GM19467 (cell line): ENCODE data around the gene TAS1R1.
"Not testable (repeated sequence)": the region's sequence is repeated elsewhere in the genome, so short reads cannot be mapped to it uniquely, and the experiment has no call there.

ENCODE experiments used
- ATAC-seq: cut with Tn5 transposase; IDR thresholded peaks from one replicate; pipeline ENCODE4 v1.9.1; 2021; ENCODE audit warnings: mild to moderate bottlenecking, moderate library complexity; ENCODE audit not compliant: unreplicated experiment

Gene TAS1R1

DNA sequence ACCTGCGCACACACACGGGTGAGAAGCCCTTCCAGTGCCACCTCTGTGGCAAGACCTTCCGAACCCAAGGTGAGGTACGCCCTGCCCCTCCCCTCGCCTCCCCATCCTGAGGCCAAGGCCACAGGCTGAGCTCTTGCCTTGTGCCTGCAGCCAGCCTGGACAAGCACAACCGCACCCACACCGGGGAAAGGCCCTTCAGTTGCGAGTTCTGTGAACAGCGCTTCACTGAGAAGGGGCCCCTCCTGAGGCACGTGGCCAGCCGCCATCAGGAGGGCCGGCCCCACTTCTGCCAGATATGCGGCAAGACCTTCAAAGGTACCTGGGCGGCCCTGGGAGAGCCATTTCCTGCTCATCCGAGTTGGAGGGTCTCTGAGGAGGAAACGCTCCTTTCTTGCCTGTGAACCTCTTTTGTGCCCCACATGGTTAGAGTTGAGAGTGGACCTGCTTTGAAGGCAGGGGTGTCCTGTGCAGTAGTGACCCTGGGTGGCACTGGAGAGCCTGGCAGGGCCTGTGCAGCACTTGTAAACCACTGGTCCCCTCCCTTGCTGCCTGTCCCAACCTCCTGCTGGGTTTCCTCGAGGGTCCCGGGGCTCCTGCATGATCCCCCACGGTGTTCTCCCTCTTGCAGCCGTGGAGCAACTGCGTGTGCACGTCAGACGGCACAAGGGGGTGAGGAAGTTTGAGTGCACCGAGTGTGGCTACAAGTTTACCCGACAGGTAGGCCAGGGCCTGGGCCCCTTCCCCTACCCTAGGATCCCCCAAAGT is 33.2 kb downstream of the TAS1R1 start:
- no peak for ATAC-seq

DNA sequence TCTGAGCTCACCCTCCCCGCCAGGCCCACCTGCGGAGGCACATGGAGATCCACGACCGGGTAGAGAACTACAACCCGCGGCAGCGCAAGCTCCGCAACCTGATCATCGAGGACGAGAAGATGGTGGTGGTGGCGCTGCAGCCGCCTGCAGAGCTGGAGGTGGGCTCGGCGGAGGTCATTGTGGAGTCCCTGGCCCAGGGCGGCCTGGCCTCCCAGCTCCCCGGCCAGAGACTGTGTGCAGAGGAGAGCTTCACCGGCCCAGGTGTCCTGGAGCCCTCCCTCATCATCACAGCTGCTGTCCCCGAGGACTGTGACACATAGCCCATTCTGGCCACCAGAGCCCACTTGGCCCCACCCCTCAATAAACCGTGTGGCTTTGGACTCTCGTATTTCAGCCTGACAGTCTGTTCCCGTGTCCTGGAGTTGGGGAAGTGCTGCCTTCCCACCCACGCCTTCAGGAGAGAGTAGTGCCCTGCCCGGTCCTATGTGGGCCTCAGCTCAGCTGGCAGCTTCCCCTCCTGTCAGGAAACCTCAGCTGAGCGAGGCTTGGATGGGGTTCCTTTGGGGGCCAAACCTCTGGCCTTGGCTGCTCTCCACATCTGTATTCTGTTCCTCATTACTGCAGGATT is 33.9 kb downstream of the TAS1R1 start:
- ATAC-seq: no peak

DNA sequence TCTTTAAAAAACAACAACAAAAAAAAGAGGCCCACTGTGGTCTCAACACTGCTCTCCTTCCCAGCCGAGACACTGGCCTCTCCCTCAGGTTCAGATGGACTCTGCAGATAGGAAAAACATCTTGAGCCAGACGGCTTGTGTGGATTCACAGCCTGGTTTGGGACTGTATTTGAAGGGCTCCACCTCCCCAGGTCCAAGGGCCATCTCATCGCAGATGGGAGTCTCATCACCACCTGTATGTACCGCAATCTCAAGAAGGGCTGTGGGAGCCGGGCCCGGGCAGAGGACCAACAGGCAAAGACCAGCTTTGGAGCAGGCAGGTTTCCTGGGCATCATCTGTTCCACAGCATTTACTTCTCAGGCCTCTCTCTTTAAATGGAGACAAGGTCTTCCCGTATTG is 34.9 kb downstream of the TAS1R1 start:
- no peak for ATAC-seq

DNA sequence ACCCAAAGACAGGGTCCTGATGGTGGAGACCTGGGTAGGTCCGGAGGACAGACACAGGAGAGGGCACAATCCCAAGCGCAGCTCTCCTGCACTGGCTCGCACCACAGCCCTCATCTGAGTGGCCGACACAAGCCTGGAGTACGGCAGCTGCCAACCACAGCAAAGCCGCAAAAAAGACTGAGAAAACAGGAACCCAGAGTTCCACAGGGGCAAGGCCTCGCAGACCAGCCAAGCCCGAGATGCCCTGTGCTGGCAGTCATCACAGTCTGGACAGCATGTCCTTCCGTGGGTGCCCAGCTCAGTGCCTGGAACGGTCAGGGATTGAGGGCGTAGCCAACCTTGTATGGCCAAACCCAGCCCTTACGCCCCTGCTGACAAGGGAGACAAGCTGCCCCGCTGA is 36.1 kb downstream of the TAS1R1 start:
- no peak for ATAC-seq

DNA sequence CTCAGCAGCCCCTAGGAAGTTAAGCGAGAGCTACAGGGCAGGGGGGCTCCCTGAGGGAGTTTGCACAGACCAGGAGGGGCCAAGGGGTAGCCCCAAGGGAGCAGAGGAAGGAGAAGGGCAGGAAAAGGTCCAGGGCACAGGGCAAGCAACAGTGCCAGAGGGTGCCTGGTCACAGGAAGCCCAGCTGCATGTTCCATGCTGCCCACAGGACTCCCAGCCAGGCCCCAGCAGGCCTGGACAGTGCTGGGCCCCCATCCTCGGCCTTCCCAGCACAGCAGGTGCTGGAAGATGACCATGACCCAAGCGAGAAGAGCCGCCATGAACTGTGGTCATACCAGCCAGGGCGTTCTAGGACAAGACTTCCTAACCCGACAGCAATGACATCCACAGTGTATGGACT is 36.5 kb downstream of the TAS1R1 start:
- ATAC-seq: no peak

DNA sequence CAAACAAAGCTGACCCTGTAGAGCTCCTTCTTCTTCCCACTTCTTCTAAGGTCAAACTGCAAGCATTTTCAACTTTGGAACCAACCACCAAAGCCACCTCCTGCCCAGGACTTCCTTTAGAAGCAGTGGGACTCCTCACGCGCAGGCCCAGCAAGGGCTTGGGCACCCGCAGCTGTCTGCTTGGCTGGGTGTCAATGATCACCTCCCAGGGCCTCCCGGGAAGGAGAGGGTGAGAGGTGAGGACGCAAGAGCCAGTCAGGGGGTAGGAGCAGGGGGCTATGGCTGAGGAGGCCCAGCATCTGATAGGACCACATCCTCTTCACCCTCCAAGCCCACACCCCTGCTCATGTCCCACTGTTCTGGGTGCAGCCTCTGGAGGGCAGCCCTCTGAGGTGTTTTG is 37.3 kb downstream of the TAS1R1 start:
- no peak for ATAC-seq

DNA sequence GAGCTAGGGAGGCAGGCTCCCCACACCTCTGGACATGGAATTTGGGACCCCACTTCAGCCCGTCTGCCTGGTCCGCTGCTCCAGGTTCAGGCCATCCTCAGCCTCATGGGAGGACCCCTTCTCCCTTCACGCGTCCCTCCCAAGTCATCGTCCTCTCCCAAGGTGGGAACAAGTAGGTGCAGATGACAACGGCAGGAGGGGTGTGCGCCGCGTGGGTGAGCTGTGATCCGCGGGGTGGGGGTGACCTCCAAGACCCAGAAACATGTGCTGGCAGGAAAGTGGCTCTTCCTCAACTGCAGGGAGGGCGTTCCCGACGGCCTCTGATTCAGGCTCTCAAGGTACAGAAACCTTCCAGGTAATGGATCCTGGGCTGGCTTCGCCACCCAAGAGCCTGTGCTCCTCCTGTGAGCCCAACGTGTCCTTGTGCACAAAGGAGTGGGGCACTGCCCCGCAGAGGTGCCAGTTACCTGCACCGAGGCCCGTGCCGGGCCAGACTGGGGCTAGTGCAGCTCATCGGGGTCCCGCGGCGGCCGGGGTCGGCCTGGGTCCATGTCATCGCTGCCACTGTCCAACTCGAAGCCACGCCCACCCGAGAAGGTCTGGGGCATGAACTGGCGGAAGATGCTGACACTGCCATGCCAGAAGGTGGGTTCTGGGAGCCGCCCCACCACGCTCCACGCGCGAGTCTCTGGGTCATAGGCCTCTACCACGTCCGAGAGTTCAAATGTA is 37.9 kb downstream of the TAS1R1 start:
- ATAC-seq: no peak

DNA sequence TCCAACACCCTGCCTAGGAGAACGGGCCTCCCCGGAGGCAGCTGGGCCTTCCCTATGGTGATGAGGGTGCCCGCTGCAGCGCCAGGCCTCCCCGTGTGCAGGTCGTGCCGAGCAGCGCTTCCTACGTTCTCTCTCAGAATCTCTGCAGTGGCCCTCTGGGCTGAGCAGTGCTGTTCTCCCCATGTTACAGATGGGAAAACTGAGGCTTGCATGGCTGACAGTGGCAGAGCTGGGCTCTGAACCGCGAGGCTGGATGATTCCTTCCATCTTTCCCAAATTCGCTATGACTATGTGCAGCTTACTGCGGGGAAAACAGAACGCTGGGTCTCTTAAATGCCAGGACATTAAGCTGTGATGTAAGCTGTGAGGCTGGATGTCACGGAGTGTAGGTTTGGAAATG is 38.7 kb downstream of the TAS1R1 start:
- ATAC-seq: no peak

DNA sequence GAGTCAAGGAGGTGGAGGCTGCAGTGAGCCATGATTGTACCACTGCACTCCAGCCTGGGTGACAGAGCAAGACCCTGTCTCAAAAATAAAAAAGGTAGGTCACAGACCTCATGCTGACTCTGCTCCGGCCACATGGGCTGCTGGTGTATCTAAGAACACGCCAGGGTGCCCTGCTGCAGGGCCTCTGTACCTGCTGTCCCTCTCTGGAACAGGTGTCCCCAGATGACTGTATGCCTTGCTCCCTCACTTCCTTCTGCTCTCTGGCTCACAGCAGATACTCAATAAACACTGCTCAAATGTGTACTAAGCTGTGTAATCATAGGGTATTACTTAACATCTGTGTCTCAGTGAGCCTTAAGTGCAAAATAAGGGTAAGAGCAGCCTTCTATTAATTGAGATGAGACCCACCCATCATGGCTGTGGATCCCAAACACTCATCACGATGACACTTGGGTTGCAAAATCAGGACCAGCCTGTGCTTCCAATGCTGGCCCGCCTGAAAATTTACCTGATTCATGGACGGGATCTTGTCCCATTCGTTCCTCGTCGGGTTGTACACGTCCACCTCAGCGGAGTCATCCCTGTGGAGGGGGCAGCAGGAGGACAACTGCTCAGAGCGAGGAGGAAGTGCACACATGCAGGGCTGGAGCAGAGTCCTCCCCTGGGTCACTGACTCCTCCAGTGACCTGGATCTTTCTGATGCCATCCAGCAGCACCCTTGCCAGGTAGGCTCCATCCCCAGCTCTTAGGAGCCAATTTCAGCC is 40.1 kb downstream of the TAS1R1 start:
- ATAC-seq: no peak

DNA sequence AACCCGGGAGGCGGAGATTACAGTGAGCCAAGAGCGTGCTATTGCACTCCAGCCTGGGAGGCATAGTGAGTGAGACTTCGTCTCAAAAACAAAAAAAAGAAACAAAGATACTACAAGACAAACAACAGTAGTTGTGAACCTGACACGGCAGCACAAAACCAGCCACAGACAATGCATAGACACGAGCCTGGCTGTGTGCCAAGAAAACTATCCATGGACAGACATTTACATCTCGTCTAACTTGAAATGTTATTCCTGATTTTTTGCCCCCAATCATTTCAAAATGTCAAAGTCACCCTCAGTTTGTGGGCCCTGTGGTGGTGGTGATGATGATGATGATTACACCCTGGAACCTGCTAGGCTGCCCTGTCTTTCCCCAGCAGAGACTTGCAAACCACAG is 41.2 kb downstream of the TAS1R1 start:
- no peak for ATAC-seq

DNA sequence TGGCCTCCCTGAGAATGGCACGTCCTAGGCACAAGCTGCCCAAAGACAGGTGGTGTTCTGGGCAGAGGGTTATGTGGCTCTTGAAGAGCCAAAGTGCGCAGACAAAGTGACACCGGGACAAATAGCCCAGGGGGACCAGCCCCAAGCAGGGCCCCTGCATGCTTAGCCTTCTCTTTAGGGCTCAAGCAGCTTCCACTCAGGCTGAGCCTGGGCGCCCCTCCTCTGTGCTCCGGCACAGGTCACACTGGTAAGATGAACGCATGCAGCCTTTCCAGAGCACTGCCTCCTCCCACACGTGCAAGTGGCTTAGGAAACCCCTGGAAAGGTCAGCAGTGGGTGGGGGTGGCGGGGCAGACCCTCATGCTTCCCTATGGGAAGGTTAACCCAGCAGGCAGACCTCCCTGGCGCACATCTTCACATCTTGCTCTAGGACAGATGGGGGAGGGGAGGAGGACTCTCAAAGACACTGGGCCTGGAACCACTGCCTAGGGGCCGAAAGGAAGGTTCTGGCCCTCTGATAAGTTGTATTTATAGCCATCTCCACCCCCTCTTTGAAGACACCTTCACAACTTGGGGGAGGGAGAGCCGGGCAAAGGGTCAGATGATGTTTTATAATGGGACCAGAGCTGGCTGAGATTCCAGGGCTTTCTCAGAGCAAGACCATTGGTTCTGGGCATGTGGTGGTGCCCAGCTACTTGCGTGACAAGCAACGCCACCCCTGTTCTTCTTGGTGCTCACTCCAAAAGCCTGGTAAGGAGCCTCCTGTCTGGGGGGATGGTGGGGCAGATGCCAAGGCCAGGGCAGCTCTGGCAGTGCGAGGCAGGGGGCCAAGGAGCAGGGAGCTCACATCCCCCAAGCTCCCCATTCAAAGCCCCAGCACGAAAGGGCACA is 42.0 kb downstream of the TAS1R1 start:
- no peak for ATAC-seq

DNA sequence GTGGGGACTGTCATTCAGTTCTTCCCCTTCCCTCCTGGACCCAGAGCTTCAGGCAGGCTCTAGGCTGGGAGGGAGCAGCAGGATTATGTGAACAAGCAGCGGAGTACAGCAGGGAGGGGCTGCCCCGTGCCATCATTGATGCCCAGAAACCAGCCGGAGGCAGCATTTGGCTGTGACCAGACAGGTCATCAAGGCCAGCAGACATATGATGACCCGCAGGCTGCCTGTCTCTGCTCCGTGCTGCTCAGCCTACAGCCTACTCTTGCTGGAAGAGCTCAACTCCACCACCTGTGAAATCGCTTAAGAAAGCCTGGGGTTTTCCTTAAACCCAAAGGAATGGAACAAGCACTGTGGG is 42.6 kb downstream of the TAS1R1 start:
- no peak for ATAC-seq

DNA sequence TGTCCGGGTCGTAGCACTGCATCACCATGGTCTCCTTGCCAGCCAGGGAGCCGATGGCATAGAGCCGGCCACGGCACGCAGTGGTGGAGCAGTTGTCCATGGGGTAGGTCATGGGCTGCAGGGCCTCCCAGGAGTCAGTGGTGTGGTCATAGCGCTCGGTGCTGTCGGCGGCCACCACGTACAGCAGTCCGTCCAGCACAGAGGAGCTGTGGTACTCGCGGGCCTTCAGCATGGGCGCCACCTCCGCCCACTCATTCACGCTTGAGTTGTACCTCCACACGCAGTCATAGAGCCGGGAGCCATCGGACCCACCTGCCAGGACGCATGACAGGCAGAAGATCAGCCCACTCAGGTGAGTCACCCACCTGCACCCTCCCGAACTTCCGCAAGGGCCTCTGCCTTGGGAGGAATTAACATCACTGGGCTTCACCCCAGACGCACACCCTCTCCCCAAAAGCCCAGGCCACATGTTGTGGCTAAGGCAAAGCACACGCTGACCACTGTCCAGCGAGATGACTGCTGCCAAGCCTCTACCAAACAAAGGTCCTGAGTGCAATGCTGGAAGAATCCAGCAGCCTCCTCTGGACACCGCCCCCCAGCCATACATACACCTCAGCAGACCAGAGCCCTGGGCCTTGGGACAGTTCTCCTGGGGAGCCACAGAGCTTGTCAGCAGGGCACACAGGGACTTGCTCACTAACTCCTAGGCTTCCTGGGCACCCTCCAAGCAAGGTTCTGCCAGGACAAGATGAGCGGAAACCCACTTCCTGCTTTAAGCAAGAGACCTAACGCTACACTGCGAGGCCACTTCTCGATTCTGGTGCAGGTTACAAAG is 44.3 kb downstream of the TAS1R1 start:
- no peak for ATAC-seq

DNA sequence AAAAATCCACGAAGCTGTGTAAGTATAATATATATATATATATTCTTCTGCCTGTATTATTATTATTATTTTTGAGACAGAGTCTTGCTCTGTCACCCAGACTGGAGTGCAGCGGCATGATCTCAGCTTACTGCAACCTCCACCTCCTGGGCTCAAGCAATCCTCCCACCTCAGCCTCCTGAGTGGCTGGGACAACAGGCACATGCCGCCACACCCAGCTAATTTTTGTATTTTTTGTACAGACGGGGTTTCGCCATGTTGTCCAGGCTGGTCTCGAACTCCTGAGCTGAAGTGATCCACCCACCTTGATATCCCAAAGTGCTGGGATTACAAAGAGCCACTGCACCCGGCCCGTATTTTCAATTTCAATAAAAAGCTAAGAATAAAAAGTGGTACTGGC is 44.9 kb downstream of the TAS1R1 start:
- not testable (repeated sequence) for ATAC-seq

DNA sequence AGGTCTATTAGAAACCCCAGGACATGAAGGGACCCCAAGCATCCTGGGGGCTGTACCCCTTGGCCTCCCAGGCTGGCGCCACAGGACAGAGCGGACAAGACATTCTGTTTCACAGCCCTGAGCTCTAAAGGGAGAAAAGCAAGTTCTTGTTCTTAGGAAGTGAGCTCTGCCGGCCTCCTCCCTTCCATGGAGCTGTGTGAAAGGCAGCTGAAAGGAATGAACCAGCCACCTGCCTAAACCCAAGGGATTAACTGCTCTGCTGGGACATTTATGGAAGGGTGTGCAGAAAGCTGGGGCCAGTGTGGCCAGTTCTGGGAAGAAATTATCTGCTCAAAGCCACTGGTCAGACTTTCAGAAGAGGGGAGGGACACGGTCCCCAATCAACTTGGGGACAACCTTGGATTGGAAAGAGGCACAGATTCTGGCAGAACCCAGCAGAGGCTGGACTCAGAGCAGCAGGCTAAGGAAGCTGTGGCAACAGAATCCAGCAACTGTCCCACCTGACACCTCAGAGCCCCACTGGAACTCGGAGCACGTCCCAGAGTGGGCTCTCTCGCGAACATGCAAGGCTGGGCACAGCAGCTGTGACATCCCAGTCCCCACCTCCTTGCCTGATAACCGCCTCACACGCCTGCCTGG is 45.4 kb downstream of the TAS1R1 start:
- ATAC-seq: no peak

DNA sequence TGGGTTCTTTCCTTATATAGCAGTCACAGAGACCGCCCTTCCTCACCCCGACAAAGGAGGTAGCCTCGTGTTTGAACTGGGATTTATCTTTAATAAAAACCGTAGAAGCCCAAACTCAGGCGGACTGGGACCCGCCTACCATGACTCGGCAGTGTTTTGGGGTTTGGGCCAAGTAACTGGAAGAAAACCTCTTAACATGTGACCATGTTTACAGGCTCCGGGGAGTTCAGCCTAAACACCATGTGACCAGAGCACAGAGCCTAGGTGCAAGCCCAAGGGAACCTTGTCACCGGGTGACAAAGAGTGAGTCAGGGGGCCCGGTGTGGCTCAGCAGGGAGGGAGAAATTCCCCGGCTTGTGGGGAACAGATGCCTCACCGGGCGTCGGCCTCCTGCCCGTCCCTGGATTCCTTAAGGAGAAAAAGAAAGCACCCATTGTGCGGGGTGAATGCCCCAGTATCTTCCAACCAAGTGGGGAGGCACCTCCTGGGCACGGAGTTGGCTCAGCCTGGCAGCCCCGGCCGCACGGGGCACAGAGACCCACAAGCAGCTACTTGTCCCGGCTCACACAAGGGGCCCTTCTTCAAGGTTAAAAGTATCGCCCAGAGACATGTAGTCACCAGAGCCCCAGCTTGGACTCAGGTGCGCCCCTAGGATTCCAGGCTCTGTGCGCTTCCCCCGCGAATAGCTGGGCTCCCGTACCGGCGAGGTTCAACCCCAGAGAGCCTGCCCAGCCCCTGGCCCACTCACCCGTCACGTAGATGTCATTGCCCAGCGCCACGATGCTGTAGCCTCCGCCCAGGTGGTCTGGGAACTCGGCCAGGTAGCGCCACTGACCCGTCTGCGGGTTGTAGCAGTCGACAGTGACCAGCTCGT is 46.2 kb downstream of the TAS1R1 start:
- ATAC-seq: no peak

DNA sequence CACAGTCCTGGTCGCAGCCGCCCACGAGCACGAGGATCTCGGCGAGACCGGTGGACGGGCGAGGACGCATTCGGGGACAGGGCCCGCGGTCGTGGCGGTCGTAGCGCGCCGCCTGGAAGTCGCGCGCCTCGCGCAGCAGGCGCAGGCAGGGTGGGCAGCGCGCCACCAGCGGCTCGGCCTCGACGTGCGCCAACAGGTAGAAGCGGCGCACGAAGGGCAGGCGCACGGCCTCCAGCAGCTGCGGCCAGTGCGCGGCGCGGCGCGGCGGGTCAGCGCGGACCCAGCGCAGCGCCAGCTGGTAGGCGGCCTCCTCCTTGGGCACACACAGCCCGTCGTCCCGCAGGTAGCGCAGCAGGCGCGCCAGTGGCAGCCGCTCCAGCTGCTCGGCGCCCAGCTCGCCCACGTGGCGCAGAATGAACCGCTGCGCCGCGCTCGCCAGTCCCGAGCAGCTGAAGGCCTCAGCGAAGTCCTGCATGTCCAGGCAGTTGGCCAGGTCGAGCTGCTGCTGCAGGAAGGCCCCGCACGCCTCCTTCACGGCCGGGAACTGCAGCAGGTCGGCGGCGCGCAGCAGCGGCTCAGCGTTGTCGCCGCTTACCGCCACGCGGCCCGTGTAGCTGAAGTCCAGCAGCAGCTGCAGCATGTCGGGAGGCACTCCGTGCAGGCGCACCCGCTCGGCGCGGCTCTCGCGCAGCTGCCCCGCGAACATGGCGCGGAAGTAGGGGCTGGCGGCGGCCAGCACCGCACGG is 47.0 kb downstream of the TAS1R1 start:
- peak; percentile 6 for ATAC-seq
